HG03521 (cell line): Measurements from ENCODE around the gene UBL5.
"Not testable (repeated sequence)": the region's sequence is repeated elsewhere in the genome, so short reads cannot be mapped to it uniquely, and the experiment has no call there.

Experiments used
- ATAC-seq: cut with Tn5 transposase; IDR thresholded peaks from one replicate; pipeline ENCODE4 v1.9.1; 2021; ENCODE audit warnings: mild to moderate bottlenecking, moderate library complexity; ENCODE audit not compliant: unreplicated experiment

Gene UBL5

DNA sequence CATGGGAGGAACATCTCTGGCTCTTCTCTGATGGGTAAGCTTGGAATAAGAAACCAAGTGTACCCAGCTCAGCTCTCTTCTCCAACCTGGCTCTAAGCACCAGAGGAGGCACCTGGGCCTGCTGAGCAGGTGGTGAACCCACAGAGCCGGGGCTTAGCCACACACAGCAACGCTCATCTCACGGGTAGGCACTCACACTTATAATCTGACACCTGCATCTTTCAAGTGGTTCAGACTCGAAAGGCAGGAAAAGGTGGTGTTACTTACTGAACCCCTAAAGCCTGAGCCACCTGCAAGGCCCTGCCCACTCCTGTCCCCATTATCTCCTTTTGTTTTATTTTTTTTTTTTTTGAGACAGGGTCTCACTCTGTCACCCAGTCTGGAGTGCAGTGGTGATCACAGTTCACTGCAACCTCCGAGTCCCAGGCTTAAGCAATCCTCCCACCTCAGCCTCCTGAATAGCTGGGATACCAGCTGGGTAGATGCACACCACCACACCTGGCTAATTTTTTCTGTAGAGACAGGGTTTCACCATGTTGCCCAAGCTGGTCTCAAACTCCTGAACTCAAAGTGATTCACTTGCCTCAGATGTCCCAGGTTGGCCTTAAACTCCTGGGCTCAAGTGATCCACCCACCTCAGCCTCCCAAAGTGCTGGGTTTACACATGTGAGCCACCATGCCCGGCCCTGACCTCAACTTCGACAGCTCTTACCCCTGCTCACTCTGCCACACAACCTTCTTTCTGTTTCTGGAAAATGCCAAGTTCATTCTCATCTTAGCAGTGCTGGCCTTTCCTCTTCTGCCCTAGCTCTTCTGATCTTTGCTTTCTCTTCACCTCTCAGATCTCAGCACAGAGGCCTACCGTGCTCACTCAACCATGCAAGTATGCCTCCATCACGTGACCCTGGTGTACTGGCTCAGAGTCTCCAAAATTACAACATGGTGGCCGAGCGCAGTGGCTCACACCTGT is 18.6 kb upstream of the UBL5 start:
- ATAC-seq: no peak

DNA sequence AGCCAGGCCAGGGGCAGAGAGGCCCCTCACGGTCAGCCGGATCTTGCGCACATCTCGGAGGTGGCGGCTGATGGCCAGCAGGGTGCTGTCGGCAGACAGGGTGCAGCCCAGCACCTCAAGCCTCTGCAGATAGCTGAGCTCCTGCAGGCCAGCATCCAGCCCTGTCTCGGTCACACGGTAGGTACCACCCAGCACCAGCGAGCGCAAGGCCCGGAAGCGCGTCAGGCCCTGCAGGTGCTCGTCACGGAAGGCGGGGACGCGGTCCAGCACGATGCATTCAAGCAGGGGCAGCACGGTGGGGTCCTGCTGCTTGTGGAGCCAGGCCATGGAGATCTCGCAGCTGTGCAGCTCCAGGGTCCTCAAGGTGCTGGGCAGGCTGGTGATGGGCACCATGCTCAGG is 16.6 kb upstream of the UBL5 start:
- ATAC-seq: no peak

DNA sequence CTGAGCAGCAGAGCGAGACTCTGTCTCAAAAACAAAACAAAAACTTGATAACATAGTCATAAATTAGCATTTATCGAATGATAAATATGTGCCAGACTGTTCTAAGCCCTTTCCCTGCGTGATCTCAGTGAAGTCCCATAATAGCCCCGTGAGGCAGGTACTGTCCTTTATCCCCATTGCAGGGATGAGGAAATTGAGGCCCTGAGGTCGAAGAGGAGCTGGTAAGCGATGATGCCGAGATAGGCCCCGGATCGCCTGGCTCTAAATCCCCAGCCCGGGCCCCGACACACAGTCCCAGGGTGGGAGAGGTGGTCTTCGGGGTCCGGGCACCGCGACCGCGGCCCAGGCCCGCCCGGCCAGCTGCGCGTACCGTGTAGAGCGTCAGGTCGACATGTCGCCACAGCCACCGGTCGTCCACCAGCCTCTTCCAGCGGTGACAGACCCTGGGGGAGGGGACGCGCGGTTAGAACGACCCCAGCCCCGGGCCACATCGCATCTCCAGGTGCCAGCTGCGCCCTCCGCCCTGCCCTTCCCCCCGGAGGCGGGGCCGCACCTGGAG is 9.5 kb upstream of the UBL5 start:
- no peak for ATAC-seq

DNA sequence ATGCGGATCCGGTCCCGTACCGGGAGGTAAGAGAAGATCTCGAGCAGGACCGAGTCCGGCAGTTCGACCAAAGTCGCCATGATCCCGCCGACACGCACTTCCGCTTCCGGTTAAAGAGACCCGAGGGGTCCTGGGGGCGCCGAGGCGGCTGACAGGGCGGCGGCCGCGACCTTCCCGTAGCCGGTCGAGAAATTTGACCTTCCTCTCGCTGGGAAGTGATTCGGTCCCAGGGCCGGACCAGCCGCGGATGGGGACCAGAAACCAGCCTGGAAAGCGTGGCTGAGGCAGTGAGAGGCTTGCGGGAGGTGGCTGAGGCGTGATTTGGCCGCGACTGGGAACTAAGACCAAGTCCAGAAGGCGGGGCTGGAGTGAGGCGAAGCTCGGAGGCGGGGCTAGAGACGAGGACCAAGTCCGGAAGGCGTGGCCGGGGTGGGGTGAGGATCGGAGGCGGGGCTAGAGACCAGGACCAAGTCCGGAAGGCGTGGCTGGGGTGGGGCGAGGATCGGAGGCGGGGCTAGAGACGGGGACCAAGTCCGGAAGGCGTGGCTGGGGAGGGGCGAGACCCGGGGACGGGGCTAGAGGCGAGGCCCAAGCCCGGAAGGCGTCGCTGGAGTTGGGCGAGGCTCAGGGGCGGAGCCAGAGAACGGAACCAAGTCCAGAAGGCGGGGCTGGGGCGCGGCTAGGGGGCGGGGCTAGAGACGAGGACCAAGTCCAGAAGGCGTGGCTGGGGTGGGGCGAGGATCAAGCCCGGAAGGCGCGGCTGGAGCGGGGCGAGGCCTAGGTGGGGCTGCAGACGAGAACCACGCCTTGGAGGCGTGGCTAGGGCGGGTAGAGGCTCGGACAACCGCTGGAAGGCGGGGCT is 8.8 kb upstream of the UBL5 start, which contains the start of gene FBXL12:
Gene FBXL12 (minus strand): TSS at position 346 of the 862 bp plus-strand sequence. CDS start 266 bp downstream, at position 80.
- peak; percentile 84 for ATAC-seq

DNA sequence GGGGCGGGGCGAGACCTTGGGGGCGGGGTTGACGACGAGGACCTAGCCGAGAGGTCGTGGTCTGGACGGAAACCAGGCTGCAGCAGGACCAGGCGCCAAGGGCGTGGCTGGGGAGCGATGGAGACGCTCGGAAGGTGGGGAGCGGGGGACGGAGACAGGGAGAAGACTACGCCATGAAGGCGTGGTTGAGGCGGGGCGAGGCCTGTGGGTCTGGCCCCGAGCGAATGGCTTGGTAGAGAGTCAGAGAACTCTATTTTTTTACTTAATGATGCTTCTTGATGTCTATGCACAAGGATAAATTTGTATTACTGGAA is 8.2 kb upstream of the UBL5 start:
- no peak for ATAC-seq

DNA sequence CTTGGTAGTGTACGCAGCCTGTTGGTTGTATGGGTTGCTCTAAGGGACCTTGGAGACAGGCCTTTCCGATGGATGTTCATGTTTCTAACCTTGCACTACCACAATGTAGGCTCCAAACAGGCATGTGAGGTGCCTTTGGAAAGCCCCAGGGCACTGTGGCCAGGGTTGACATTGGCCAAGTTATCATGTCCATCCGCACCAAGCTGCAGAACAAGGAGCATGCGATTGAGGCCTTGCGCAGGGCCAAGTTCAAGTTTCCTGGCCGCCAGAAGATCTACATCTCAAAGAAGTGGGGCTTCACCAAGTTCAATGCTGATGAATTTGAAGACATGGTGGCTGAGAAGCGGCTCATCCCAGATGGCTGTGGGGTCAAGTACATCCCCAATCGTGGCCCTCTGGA is 7.7 kb upstream of the UBL5 start:
- ATAC-seq: not testable (repeated sequence)

DNA sequence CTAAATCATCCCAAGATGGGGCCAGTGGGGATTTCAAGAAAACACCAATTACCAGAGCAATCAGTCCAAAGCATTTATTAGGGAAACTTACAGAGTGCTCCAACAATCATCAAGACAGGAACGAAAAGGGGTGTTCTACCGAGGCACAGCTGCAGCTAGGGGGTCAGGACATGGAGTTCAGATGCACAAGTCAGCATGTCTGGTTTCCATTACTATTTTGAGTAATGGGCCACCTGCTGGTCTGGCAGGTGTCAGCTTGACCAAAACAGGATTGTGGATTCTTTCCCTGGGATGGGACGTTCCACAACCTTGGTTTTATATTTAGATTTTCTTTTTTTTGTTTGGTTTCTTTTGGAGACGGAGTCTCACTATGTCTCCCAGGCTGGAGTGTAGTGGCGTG is 3.9 kb upstream of the UBL5 start:
- ATAC-seq: no peak

DNA sequence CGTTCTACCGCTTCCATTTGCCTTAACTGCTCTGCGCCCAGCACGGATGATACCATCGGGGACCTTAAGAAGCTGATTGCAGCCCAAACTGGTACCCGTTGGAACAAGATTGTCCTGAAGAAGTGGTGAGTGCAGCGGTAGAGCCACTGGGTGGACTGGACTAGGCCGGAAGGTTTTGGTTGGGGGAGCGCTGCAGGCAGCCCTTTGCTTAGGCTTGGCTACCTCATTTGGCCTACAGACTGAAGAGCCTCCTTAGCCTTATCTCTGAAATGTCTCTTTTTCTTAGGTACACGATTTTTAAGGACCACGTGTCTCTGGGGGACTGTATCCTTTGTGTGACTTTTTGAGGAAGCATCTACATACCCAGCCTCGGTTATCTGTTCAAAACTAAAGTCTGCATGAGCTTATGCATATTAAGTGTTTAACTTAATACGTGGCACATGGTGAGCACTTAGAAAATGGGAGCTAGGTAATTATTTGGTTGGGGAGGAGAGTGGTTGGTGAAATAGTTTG is 889 bp downstream of the UBL5 start:
- no peak for ATAC-seq

DNA sequence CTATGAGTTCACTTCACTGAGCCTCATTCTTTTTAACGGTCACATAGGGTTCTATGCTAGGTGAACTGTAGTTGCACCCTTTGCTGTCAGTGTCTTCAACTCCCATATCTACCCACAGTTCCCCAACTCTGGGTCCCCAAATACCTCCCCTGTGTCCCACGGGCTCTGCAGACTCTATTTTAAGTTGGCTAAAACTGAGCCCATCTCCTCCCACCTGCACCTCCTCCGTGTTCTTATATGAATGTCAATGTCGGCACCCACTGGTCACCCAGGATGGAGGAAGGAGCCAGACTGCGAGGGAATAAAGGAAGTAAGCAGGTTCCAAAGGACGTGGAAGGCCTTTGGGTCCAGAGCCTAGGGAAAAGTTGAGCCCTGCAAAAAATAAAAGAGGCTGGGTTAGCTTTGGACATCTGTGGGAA is 6.6 kb downstream of the UBL5 start:
- no peak for ATAC-seq

DNA sequence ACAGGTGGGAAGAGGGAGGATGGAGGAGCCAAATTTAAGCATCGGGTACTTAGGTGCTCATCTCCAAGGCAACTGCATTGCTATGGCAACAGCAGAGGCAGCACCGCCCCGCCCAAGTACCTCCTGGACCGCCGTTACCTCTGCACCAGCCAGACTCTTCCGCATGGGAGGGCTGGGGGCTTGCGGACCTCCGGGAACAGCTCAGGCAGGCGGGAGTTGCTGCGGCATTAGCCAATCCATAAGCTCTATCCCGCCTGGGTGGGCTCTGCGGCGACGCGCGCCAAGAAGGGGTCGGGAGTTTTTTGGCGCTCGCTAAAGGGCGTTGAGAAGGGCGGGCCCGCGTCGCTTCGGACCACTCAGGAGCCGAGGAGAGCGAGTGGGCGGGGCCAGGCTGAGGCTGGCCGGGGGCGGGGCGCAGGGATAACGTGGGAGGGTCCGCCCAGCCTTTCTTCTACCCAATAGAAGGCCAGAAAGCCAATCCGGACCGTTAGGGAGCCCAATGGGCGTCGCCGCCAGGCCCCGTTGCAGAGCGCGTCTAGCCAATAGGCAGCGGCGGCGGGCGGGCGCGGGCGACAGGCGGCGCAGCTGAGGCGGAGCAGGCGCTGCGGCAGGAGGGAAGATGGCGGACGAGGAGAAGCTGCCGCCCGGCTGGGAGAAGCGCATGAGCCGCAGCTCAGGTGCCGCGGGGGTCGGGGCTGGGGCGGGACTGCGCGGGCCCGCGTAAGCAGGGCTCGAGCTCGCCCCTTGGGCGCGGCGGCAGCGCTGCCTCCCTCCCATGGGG is 7.2 kb downstream of the UBL5 start, which contains the start of gene PIN1:
Gene PIN1 (plus strand): TSS at position 593 of the 781 bp plus-strand sequence. CDS start 27 bp downstream, at position 620.
- peak; percentile 87 for ATAC-seq

DNA sequence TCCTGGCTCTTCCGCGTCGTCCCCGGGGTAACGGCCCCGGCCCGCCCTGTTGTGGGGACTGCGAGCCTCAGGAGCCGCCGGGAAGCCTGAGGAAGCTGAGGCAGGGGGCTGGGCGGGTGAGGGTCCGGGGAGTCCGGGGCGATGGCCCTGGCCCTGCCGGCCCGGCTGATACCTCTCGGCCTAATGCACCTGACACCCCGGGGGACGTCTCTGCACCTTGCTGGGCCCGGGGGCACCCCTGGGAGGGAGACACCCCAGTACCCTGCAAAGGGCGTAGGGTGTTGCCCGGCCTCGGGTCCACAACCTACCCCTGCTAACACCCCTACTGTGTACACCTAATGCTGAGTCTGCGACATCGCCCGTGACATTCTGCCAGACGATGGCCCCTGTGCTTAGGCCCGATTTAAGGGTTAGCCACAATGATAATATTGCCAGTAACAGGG is 7.8 kb downstream of the UBL5 start:
- ATAC-seq: peak; percentile 1

DNA sequence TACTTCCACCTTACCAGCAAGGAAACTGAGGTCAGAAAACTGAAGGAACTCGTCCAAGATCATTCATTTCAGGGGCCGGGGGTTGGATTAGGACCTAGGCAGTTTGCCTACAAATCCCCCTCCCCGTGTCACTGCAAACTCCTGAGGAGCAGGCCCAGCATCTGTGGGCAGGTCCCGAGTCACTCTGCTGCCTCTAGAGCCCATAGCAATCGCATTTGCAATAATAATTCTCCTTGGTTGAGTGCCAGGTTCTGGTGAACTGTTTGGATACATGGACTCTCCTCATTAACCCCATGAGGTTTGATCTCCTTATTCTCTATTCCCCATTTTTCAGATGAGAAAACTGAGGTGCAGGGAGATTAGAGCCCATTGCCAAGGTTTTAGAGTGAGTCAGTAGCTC is 8.3 kb downstream of the UBL5 start:
- no peak for ATAC-seq

DNA sequence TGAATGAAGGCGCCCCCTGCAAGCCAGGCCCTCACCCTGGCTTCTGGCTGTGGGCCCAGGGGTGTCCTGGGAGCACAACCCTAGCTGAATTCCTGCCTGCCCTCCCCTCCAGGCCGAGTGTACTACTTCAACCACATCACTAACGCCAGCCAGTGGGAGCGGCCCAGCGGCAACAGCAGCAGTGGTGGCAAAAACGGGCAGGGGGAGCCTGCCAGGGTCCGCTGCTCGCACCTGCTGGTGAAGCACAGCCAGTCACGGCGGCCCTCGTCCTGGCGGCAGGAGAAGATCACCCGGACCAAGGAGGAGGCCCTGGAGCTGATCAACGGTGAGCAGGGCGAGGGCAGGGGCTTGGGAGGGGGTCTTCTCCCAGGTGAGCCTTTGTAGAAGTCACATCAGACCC is 10.6 kb downstream of the UBL5 start:
- ATAC-seq: no peak

DNA sequence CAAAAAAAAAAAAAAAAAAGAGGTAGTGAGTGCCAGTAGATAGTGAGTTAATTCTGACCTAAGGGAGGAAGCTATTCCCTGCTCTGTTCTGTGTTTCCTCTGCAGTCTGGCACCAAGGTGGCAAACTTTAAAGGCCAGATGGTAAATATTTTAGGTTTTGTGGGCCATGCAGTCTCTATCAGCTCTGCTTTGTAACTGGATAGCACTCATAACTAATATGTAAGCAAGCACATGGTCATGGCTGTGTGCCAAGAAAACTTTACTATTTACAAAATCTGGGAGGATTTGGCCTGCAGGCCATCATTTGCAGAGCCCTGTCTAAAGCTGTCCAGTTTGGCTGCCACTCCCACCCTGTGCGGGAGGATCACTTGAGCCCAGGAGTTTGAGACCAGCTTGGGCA is 11.7 kb downstream of the UBL5 start:
- no peak for ATAC-seq

DNA sequence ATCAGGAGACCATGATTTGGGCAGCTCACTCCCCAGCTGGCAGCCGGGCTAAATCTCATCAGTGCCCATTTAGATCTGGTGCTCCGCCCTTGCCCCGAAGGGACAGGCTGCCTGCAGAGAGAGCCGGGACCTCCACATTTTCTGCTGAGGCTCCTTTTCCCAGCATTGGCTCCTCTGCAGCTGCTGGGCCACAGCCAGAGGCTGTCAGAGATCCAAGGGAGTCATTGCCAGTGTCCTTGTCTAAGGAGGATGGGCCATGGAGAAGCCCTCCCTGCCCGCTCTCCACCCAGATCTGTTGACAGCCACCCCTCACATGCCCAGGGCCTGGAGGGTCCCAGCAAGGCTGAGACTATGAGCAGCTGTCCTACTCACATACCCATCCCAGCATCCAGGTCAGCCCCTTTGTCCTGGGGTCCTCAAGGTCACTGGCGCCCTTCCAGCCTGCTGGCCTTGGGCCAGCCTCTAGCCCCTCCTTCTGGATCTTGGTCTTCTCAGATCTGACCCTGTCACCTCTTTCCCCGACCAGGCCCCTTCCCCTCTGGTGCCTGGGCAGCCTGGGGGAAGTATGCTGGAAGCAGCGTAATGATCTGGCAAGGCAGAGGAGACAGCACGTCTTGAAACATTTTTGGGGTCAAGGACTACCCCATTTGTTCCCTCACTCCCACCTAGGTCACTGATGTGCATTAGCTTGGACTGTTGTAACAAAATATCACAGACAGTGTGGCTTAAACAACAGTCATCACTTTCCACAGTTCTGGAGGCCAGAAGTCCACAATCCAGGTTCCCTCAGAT is 15.3 kb downstream of the UBL5 start:
- ATAC-seq: no peak

DNA sequence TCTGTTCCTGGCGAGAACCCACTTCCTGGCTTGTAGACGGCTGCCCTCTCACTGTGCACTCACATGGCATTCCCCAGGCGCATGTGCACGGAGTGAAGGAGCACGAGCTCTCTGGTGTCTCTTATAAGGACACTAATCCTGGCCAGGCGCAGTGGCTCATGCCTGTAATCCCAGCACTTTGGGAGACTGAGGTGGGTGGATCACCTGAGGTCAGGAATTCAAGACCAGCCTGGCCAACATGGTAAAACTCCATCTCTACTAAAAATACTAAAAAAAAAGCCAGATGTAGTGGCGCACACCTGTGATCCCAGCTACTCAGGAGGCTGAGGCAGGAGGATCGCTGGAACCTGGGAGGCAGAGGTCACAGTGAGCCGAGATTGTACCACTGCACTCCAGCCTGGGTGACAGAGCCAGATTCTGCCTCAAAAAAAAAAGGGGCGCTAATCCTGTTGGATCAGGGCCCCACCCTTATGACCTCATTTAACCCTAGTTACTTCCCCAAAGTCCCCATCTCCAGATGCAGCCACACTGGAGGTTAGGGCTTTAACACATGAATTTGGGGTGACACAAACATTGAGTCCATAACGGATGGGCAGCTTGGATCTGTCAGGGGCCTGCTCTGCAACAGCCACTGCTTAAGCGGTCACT is 16.0 kb downstream of the UBL5 start:
- not testable (repeated sequence) for ATAC-seq

DNA sequence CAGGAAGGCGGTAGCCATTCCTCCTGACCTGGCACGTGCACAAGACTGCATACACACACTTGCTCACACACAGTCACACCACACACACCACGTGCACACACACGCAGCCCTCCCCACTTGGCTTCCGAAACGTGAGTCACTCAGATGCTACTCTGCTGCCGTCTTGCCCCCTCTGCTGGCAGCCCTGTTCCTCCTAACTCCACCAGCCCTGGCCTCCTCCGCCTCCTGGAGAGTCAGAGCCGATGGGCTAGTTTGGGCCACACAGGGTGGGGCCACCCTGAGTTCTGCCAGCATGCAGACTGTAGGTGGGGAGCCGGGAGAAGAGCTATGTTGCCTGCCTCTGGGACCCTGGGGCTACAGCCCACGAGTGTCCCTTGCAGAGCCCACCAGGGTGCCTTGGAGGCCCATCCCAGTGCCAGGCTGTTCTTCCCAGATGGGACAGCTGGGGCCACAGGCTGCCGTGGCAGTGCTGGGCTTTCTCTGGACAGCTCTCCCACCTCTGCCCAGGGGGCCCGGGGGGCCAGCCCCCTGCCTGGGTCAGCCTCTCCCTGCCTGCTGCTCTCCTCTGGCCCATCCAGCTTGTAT is 19.5 kb downstream of the UBL5 start:
- ATAC-seq: no peak

DNA sequence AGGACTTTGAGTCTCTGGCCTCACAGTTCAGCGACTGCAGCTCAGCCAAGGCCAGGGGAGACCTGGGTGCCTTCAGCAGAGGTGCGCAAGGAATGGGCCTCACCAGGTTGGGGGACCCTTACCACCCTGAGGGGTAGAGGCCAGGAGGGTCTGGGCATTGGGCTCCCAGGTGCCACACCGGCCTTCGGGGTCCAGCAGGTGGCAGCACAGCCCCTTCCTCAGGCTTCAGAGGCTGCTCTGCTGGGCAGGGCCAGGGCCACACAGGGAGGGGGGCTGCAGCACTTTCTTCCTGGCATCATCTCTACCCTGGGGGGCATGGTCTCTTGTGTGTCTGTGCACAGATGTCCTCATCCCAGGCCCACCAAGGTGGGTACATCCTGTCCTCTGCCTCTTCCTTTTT is 20.3 kb downstream of the UBL5 start:
- no peak for ATAC-seq

DNA sequence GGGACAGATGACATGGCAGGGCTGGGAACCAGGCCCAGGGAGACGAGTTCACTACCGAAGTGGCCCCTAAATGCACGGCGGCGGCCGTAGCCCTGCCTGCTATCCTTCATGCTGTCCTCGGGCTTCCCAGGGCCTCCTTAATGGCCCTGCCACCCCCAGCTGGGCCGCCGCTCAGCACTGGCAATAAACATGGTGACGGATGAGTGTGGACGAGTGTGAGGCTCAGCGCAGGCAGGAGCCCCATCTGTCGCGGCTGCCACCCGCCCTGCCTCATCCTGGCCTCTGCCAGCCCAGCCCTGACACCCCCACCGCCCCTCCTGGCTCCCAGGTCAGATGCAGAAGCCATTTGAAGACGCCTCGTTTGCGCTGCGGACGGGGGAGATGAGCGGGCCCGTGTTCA is 21.0 kb downstream of the UBL5 start:
- no peak for ATAC-seq
